Epithelial cell of prostate (primary cell): Measurements from ENCODE around the gene PLLP.

Source experiments
- DNase-seq: peaks from one replicate; pipeline ENCODE4 v3.0.0-alpha.2; 2011; ENCODE audit warnings: low read depth, low spot score
- H3K27ac ChIP-seq: fragments of 450-650 bp; 2 replicates; pipeline ENCODE4 v1.5.1; 2017; ENCODE audit warnings: mild to moderate bottlenecking

PLLP gene

DNA sequence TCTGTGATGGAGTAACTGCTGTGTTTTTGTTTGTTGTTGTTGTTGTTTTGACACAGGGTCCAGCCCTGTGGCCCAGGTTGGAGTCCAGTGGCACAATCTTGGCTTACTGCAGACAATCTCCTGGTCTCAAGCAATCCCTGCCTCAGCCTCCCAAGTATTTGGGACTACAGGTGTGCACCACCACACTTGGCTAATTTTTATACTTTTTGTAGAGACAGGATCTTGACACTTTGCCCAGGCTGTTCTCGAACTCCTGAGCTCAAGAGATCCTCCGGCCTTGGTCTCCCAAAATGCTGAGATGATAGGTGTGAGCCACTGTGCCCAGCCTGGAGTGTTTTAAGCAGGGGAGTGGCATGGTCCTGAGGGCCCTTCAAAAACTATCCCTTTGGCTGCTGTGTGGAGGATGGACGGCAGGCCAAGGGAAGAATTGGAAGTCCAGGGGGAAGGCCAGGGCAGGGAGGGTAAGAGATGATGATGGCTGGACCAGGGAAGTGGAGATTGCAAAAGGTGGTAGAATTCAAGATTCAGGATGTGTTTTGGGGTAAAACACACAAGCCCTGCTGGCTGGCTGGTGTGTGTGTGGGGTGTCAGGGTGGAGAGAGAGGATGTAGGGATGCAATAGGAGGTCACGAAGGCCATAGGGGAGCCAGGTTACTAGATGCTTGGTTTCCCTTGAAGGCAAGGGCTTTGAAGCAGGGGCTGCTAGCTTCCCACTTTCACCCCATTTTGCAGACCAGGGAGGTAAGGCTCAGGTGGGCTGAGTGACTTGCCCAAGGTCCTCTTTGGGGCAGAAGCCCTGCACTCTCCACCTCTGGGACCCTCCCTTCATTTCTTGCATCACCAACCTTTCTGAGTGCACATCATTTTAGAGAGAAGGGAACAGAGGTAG lies 18.8 kb upstream of the PLLP start:
- H3K27ac ChIP-seq, result no peak overlapping the region
- no peak for DNase-seq

- no peak overlapping the region for H3K27ac ChIP-seq
- DNase-seq, result no peak
Measured at GRCh38 chr16:57301126-57301817, 16.8 kb upstream of the PLLP start.

GRCh38 chr16:57300387-57301125 lies 16.1 kb upstream of the PLLP start:
- peak; percentile 91 for DNase-seq
- H3K27ac ChIP-seq, result peak overlapping the region; percentile 78

DNA sequence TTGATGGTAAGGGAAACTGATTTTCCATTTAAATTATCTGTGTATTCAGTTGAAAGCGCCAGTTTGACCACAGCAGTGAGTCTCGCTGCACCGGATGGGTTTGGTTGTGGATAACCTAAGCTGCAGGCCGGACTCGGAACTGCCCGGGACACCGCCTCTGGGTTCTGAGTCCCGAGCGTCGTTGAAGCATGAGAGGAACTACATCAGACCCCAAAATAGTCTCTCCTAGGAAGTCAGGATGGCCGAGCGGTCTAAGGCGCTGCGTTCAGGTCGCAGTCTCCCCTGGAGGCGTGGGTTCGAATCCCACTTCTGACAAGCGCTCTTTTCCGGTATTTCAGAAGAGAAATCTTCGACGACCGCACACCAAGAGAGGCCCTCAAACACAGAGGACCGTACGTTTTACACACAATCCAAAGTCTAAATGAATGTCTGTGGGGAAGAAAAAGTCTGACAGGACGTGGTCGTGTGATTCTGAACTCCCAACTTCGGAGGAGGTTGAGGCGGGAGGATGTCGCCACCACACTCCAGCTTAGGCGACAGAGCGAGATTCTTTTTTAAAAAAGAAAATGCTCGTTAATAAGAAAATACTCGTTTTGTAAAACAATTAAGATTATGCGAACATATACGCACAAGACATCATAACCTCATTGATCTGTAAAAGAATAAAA lies 15.4 kb upstream of the PLLP start:
- DNase-seq, result peak; percentile 80
- H3K27ac ChIP-seq, result peak overlapping the region; percentile 78

GRCh38 chr16:57299009-57299718 lies 14.7 kb upstream of the PLLP start:
- H3K27ac ChIP-seq, result peak overlapping the region; percentile 78

GRCh38 chr16:57297856-57298255 lies 13.4 kb upstream of the PLLP start:
- H3K27ac ChIP-seq, result no peak overlapping the region
- DNase-seq, result no peak

More at GRCh38 chr16:57299009-57299718, 14.7 kb upstream of the PLLP start:
- no peak for DNase-seq

- no peak overlapping the region for H3K27ac ChIP-seq
- DNase-seq, result no peak
Measured at GRCh38 chr16:57289391-57290257, 5.2 kb upstream of the PLLP start.

DNA sequence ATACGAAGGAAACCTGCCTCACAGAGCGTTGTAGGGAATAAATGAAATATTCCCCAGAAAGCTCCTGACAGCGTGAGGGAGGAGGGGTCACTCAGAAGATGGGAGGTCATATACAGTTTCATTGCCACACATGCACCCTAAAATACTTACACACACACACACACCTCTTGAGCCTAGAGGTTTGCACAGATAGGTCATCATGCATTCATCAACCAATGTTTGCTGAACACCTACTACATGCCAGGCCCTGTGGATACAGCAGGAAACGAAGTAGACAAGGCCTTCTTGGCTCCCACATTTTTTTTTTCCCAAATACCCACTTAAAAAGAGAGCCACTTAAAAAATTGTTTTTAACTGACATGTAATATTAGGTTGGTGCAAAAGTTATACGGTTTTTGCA lies 907 bp upstream of the PLLP start:
- no peak overlapping the region for H3K27ac ChIP-seq
- DNase-seq, result no peak

- DNase-seq, result no peak
- no peak overlapping the region for H3K27ac ChIP-seq
Measured at GRCh38 chr16:57284952-57285363, 486 bp upstream of the PLLP start.

DNA sequence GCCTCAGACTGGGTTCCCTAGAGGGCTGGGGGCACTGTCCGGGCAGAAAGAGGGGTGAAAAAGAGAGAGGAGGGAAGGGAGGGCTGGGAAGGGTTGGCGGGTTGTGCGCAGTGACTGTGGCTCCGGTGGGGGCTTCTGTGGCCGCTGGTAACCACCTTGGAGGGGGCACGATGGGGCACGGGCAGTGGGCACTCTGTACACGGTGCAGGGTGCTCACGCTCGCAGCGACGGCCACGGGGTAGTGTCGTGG lies 588 bp downstream of the PLLP start:
- H3K27ac ChIP-seq, result no peak overlapping the region
- DNase-seq, result no peak

DNA sequence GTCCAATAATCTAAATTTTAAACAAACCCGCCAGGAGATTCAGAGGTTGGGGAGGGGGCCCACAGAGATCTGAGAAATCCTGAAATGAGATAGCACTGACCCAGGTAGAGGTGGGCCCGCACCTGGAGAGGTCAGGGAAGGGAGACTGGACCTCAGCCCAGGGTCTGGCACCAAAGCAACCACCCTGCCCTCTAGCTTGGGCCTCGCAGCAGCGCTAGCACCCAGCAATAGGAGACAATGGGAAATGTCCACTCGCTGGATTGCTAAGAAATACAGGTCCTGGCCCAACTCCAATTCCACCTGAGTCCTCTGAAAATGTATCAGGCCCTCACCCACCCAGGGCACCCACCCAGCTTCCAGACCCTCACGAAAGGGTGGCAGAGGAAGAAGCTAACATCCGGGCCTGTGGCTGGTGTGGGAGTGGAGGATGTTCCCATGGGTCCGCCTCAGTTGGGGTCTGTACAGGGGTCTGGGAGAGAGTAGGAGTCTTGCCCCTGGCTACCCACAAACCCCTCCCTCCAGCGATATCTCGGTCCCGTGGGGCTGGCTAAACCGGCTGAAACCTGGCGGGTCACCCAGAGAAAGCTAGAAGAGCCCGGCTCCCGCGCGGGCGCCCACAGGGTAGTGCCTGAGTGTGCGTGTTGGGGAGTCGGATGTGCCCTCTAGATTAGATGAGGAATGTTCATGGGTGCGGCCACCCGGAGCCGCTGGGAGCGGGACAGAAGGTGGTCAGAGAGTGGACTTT lies 1.1 kb downstream of the PLLP start:
- no peak for DNase-seq
- H3K27ac ChIP-seq, result no peak overlapping the region

DNA sequence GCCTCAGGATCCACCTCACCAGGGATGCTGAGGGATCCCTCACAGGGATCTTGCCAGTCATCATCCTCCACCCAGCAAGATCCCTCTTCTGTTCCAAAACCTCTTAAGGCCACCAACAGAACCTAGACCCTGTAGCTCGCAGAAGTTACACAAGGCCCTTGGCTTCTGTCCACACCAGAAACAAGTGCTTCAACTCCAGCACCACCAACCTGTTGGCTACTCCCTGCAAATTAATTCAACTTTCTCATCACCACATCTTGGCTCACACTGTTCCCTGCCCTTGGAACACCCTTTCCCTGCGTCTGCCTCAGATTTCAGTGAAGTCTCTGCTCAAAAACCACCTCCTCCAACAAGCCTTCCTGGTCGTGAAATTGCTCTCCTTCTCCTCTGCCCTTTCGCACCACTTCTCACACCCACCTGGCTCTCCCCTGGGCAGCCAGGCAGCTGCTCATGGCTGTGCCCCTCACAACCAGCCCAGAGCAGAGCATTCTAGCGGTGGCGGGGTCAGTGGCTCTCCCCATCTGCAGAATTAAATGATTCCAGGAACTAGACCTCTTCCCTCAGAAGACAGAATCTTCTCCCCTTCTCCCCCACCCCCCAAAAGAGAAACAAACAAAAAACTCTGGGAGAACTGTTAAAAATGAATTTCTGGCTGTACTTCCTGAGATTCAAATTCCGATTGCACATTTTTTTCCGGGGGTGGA lies 1.8 kb downstream of the PLLP start:
- no peak for DNase-seq
- no peak overlapping the region for H3K27ac ChIP-seq

DNA sequence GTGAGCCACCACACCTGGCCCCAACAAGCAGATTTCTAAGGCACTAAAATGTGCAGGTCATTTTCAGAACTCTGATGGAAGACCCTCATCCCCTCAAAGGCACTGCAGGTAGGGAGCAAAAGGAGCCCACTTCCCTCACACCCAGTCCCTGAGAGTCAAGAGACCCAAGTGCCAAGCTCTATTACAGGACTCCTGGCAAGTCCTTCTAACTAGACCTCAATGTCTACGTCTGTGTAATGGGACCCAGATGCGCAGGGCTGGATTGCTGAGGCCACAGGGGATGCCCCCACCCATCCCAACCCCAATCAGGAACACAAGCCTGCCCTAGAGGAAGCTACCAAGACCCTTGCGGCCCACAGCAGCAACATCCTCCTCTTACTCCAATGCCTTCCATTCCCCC lies 2.7 kb downstream of the PLLP start:
- DNase-seq, result no peak
- H3K27ac ChIP-seq, result no peak overlapping the region

DNA sequence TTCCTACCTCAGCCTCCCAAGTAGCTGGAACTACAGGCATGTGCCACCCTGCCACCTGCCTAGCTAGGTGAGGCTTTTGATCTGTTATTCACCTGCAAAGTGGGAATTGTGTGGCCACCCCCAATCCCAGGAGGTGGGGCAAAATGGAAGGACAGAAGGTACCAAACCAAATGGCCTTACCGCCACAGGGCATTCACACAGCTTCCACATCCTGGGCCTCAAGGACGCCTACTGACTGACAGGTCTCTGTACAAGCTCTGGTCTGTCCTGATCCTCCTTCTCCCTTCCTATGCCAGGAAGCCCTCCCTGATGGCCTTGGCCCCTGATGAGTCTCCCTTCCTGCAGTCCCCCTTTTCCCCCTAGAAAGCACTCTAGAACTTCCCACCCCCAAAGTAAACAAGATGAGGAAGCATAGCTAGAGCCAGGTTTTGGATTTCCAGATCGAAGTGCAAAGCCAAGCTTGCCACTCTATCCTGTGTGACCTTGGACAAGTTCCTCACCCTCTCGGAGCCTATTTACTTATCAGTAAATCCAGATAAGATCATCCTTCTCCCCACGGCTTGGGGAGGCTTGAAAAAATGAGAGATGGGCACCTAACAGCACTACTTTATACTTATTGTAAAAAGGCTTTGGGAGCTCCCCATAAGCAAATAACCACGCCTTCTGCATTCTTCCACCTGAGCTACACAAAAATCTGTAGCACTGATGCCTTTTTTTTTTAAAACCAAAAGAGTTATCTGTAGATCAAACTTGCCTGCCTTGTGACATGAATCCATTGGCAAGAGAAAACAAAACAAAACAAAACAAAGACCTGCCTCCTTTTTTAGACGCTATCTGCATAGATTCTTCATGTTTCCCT lies 4.5 kb downstream of the PLLP start:
- no peak for DNase-seq

DNA sequence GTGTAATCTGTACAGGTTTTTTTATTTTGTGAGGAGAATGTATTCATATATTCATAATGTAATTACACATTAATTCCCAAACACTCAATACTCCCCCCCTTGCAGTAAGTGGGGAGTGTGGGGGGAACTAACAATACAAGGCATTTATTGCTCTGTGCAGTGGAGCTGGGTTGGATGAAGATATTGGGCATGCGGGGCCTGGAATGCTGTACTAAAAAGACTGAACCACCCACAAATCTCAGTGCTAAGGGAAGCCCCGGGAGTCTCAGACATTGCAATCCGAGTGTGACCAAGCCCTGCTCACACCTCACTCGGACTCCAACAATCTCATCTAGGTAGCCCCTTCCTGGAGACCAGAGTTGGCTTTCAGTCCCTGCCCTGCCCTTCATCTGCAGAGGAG lies 6.0 kb downstream of the PLLP start:
- H3K27ac ChIP-seq, result peak overlapping the region; percentile 94
- no peak for DNase-seq

More for the DNA sequence above, 4.5 kb downstream of the PLLP start:
- no peak overlapping the region for H3K27ac ChIP-seq

- H3K27ac ChIP-seq, result peak overlapping the region; percentile 94
Measured at GRCh38 chr16:57277586-57277985, 6.9 kb downstream of the PLLP start.

DNA sequence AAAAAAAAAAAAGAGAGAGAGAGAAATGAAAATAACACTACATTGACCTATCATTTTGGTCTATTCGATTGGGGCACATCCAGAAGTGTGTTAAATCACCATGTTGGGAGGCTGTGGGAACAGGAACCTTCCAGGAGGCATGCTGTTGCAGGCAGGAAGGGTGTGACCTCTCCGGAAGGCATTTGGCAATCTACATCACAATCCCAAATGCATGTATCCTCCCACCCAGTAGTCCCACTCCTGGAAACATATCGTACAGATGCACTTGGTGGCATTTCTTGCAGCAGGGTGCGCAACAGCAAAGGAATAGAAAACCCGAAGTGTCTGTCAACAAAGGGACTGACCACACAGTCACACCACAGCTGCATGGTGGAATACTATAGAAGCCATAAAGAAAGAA lies 7.9 kb downstream of the PLLP start:
- peak; percentile 66 for DNase-seq
- H3K27ac ChIP-seq, result peak overlapping the region; percentile 94

More at GRCh38 chr16:57277586-57277985, 6.9 kb downstream of the PLLP start:
- DNase-seq, result peak; percentile 88
